CD4-positive, alpha-beta memory T cell (primary cell): ENCODE results near the gene UGT1A6. TPM values are rescaled to one million over a fixed set of nuclear protein-coding genes. Genes with fewer than 3 reads are reported as not detected.

Source experiments
- CTCF ChIA-PET: fragments of 350-600 bp; sonication (Branson Sonifier 250); formaldehyde crosslinking; loops from one replicate; lab custom pipeline; 2021; ENCODE audit warnings: inconsistent platforms; ENCODE audit not compliant: partially characterized antibody; lab: Charles Lee
- POLR2A ChIA-PET: fragments of 350-600 bp; sonication (Branson Sonifier 250); formaldehyde crosslinking; loops from one replicate; lab custom pipeline; 2021; ENCODE audit not compliant: partially characterized antibody; lab: Charles Lee
- DNase-seq, 5 donors: peaks; one replicate each; pipeline versions ENCODE4 v3.0.0 to v3.0.0-alpha.2; 2020 to 2022; ENCODE audit warnings: mixed read lengths in 1 of 5
- H3K27ac ChIP-seq: one replicate; pipeline ENCODE4 v1.7.0; 2013; ENCODE audit warnings: low read depth, low read length
- H3K27me3 ChIP-seq: 2 replicates; pipeline ENCODE4 v1.7.0; 2013; ENCODE audit warnings: mild to moderate bottlenecking, low read length, moderate library complexity; ENCODE audit not compliant: insufficient read depth
- H3K36me3 ChIP-seq: 2 replicates; pipeline ENCODE4 v1.7.0; 2013; ENCODE audit warnings: mild to moderate bottlenecking, low read length, moderate library complexity; ENCODE audit not compliant: insufficient read depth
- H3K4me1 ChIP-seq: 2 replicates; pipeline ENCODE4 v1.7.0; 2013; ENCODE audit warnings: mild to moderate bottlenecking, low read length, moderate library complexity; ENCODE audit not compliant: insufficient read depth
- H3K4me3 ChIP-seq, 2 donors: one replicate each; pipeline ENCODE4 v1.7.0; 2013; ENCODE audit warnings: low read length in 2 of 2, mild to moderate bottlenecking in 1 of 2
- H3K9me3 ChIP-seq, 2 donors: one replicate each; pipeline ENCODE4 v1.7.0; 2013; ENCODE audit warnings: low read length in 2 of 2, control low read depth in 1 of 2; ENCODE audit not compliant: control insufficient read depth in 1 of 2
- H3K27ac Mint-ChIP-seq, 7 donors: one replicate each; pipeline ENCODE4 v1.8.0; 2020 to 2021; ENCODE audit warnings: mixed read lengths in 7 of 7, mild to moderate bottlenecking in 6 of 7, inconsistent platforms in 3 of 7, moderate library complexity in 3 of 7
- H3K27me3 Mint-ChIP-seq, 2 donors: one replicate each; pipeline ENCODE4 v1.8.0; 2020 to 2021; ENCODE audit warnings: mixed read lengths in 2 of 2
- H3K36me3 Mint-ChIP-seq, 2 donors: one replicate each; pipeline ENCODE4 v1.8.0; 2020 to 2021; ENCODE audit warnings: mixed read lengths in 2 of 2, inconsistent platforms in 1 of 2, mild to moderate bottlenecking in 1 of 2
- H3K4me1 Mint-ChIP-seq, 4 donors: one replicate each; pipeline ENCODE4 v1.8.0; 2020 to 2021; ENCODE audit warnings: mixed read lengths in 4 of 4, mild to moderate bottlenecking in 1 of 4
- H3K4me3 Mint-ChIP-seq, 8 donors: one replicate each; pipeline ENCODE4 v1.8.0; 2020 to 2021; ENCODE audit warnings: mixed read lengths in 8 of 8, mild to moderate bottlenecking in 7 of 8, moderate library complexity in 6 of 8, inconsistent platforms in 3 of 8
- H3K9me3 Mint-ChIP-seq, 8 donors: one replicate each; pipeline ENCODE4 v1.8.0; 2020 to 2021; ENCODE audit warnings: mixed read lengths in 8 of 8, mild to moderate bottlenecking in 5 of 8, inconsistent platforms in 3 of 8, moderate library complexity in 1 of 8
- intact Hi-C: fragments of 100-400 bp; cut with micrococcal nuclease; formaldehyde crosslinking; loops from one replicate; pipeline ENCODE4 v1.15.1; 2023
- polyA plus RNA-seq, 2 donors: library from polyadenylated mRNA; unstranded; fragments of 300-500 nt; fragmentation: Illumina TruSeq; gene quantifications; one replicate each; pipeline ENCODE4 v1.2.3, GENCODE V29; 2021
- total RNA-seq, 2 experiments: library from RNA; stranded (reverse); gene quantifications; one replicate each; pipeline ENCODE4 v1.2.3, GENCODE V29; 2021

UGT1A6 gene
- total and polyA plus RNA-seq, 4 experiments from 2014 or later: not detected

DNA sequence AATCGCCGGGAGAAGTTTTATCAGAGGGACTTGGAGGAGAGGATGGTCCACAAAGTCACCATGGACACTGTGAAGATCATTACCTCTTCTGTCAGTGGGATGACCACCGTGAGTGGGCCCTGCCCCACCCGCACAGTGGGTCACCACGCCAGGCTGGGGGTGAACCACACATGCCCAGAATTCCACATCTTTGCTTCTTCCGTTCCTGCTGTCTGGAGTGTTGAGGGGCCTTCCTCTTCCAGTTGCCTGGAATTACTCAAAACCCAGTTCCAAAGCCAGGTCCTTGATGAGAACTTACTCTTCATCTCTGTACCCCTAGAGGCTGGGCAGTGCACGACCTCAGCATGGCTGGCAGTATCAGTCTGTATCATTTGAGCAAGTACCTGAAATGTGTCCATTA is 107.5 kb downstream of the UGT1A6 start:
- no peak overlapping the region for H3K4me3 Mint-ChIP-seq
- H3K9me3 Mint-ChIP-seq: no peaks in the 10 kb centered on the region
- Histone ChIP-seq H3K4me3 (no peak overlapping the region), H3K27ac (no peak overlapping the region), H3K36me3 (no peaks in the 10 kb centered on the region), H3K27me3 (no peaks in the 10 kb centered on the region), H3K9me3 (no peaks in the 10 kb centered on the region), H3K4me1 (no peaks in the 10 kb centered on the region)
- POLR2A ChIA-PET: no interaction called here
- no peak overlapping the region for H3K27ac Mint-ChIP-seq
- DNase-seq: no peak
- no peaks in the 10 kb centered on the region for H3K36me3 Mint-ChIP-seq
- intact Hi-C loops: no loop called here
- peaks cover 8 to 17% of the 10 kb centered on the region in 2 donors for H3K27me3 Mint-ChIP-seq
- no peaks in the 10 kb centered on the region for H3K4me1 Mint-ChIP-seq
- CTCF ChIA-PET: no interaction called here

DNA sequence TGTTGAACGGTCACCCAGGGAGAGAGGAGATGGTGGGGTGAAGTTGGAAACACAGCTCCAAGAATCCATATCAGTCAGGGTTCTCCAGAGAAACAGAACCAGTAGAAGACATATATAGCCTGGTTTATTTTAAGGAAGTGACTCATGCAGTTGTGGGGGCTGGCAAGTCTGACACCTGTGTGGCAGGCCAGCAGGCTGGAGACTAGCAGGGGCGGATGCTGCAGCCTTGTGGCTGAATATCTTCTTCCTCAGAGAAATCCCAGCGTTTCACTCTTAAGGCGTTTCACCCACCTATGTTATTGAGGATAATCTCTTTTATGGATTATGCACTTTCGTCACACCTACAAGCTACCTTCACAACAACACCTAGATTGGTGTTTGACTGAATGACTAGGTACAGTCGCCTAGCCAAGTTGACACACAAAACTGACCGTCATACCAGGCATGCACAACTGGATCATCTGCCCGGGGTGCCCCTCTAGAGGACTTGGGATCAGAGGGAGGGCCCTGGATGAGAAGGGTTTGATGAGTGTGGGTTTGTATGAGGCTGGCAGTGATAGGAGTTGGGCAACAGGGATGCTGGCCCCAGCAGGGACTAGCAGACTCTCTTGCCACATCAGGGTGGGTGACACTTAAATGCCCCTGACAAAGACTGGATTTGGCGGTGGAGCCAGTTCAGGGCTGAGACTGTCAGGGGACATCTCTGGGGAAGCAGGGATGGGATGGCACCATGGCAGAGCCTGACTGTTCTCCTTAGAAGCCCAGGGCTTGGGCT is 108.9 kb downstream of the UGT1A6 start:
- intact Hi-C loops: no loop called here
- Histone ChIP-seq H3K27me3 (no peaks in the 10 kb centered on the region), H3K27ac (no peak overlapping the region), H3K36me3 (no peaks in the 10 kb centered on the region), H3K4me3 (no peak overlapping the region), H3K9me3 (no peaks in the 10 kb centered on the region), H3K4me1 (no peaks in the 10 kb centered on the region)
- H3K27me3 Mint-ChIP-seq: peaks cover 8 to 17% of the 10 kb centered on the region in 2 donors
- H3K4me3 Mint-ChIP-seq: no peak overlapping the region
- no peak for DNase-seq
- H3K36me3 Mint-ChIP-seq: no peaks in the 10 kb centered on the region
- H3K9me3 Mint-ChIP-seq: no peaks in the 10 kb centered on the region
- H3K27ac Mint-ChIP-seq: no peak overlapping the region
- ChIA-PET POLR2A (no interaction called here), CTCF (no interaction called here)
- no peaks in the 10 kb centered on the region for H3K4me1 Mint-ChIP-seq

DNA sequence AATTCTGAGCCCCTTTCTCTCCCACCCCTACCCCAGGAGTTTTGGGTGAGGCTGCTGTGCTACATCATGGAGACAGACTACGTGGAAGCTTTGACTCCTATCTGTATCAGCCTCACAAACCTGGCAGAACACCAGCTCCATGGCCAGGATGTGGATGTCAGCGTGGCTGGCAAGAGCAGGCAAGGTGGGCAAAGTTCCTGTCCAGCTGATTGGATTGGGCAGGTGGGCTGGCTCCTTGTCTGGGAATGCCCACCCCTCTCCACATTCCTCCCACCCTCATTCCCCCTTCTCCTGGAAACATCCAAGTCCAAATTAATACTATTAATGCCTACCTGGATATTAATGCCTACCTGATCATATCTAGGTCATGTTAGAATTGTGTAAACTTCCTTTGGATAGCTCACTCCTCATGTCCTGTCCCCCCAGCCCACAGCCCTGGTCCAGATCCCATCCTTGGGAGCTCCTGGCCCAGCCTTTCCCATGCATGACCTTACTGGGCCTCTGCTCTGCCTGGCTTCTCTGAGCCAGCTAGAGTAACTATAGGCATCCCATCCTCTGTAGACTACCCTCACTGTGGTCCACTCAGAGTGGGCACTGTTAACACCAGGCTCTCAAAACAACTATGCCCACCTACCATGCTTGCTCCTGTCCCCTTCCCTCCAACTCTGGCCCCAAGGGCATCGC is 109.6 kb downstream of the UGT1A6 start:
- Mint-ChIP-seq H3K4me1 (no peaks in the 10 kb centered on the region), H3K9me3 (no peaks in the 10 kb centered on the region), H3K36me3 (no peaks in the 10 kb centered on the region), H3K27me3 (peaks cover 8 to 17% of the 10 kb centered on the region in 2 donors), H3K4me3 (no peak overlapping the region), H3K27ac (no peak overlapping the region)
- Histone ChIP-seq H3K4me3 (no peak overlapping the region), H3K9me3 (no peaks in the 10 kb centered on the region), H3K27me3 (no peaks in the 10 kb centered on the region), H3K27ac (no peak overlapping the region), H3K4me1 (no peaks in the 10 kb centered on the region), H3K36me3 (no peaks in the 10 kb centered on the region)
- intact Hi-C loops: no loop called here
- POLR2A ChIA-PET: no interaction called here
- CTCF ChIA-PET: no interaction called here
- DNase-seq: no peak

DNA sequence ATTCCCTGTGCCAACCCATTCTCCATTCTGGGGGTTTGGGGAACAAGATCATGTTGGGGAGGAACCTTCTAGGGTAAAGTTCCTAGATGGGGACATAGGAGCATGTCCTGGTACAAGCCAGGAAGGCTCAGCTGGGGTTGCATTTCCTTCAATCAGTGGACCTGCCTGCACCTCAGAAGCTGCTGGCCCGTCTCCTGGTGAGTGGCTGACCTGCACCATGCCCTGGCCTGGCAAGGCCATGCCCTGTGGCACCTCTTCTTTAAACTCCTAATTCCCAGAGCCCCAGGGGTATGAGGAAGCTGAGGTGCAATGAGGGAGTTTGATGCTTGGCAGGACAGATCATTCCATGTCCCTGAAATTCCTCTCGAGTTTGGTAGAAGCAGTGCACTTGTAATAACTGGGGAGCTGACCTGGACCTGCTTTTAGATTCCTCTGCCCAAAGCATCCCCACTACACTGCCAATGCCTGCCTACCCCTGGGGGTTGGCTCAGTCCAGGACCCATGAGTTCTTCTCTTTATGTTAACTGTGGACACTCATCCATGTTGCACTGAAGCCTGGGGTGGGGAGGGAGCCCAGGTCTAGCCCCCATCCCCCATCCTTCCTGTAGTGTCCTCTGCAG is 110.7 kb downstream of the UGT1A6 start:
- H3K9me3 ChIP-seq: no peaks in the 10 kb centered on the region
- no peaks in the 10 kb centered on the region for H3K4me1 Mint-ChIP-seq
- no peaks in the 10 kb centered on the region for H3K36me3 Mint-ChIP-seq
- no peaks in the 10 kb centered on the region for H3K9me3 Mint-ChIP-seq
- no peak overlapping the region for H3K27ac Mint-ChIP-seq
- ChIA-PET CTCF (no interaction called here), POLR2A (no interaction called here)
- H3K36me3 ChIP-seq: no peaks in the 10 kb centered on the region
- no peaks in the 10 kb centered on the region for H3K4me1 ChIP-seq
- intact Hi-C loops: no loop called here
- no peak overlapping the region for H3K4me3 Mint-ChIP-seq
- DNase-seq: no peak
- no peaks in the 10 kb centered on the region for H3K27me3 ChIP-seq
- H3K27me3 Mint-ChIP-seq: peaks cover 8 to 17% of the 10 kb centered on the region in 2 donors
- H3K27ac ChIP-seq: no peak overlapping the region
- no peak overlapping the region for H3K4me3 ChIP-seq

DNA sequence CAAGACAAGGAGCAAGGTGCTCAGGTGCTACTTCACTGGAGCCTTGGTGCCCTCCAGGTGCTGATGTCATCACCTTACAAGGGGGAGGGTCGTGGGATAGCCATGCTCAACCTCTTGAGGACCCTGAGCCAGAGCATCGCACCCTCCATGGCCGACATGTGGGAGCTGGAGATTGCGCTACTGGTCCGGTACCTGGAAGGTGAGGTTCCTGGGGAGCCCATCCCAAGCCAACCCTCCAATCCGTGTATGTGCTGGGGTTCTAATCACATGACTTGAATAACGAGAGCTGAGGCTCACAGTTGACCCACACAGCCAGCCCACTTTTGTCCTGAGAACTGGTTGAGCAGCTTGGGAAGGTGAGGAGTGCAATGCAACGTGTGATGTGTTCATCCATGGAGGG is 111.3 kb downstream of the UGT1A6 start:
- no peak for DNase-seq
- no peak overlapping the region for H3K4me3 Mint-ChIP-seq
- ChIA-PET CTCF (no interaction called here), POLR2A (no interaction called here)
- no peaks in the 10 kb centered on the region for H3K9me3 ChIP-seq
- no peak overlapping the region for H3K4me3 ChIP-seq
- no peaks in the 10 kb centered on the region for H3K9me3 Mint-ChIP-seq
- no peaks in the 10 kb centered on the region for H3K4me1 Mint-ChIP-seq
- peaks cover 10 to 17% of the 10 kb centered on the region in 2 donors for H3K27me3 Mint-ChIP-seq
- intact Hi-C loops: no loop called here
- no peaks in the 10 kb centered on the region for H3K4me1 ChIP-seq
- H3K27ac ChIP-seq: no peak overlapping the region
- no peaks in the 10 kb centered on the region for H3K36me3 Mint-ChIP-seq
- H3K27me3 ChIP-seq: no peaks in the 10 kb centered on the region
- peak overlapping the region in 2 of 7 donors; percentile 6 to 63 for H3K27ac Mint-ChIP-seq
- no peaks in the 10 kb centered on the region for H3K36me3 ChIP-seq

DNA sequence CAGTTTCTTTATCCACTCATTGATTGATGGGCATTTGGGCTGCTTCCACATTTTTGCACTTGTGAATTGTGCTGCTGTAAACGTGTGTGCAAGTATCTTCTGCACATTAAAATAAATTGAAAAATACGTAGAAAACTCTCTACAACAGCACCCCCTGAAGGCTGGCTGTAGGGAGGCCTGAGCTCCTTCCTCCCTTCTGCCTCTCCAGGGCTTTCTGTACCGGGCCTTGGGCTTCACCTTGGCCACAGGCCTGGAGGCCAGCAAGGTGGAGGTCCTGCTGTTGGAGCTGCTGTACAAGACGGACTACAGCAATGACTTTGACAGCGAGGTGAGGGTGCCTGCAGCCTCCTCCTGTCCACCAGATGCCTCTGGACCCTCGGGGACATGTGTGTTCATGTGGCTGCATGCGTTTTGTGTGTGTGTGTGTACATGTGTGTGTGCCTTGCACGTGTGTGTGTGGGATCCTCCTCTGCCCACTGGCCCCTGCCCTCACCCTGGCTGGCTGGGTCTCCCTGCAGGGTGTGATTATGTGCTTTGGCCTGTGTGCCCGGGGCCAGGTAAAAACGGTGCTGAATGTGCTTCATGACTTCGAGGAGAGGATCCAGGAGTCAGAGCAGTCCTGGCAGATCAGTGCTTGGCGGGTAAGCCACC is 114.7 kb downstream of the UGT1A6 start:
- no peaks in the 10 kb centered on the region for H3K9me3 ChIP-seq
- CTCF ChIA-PET: no interaction called here

More for the DNA sequence above, 114.7 kb downstream of the UGT1A6 start:
- Mint-ChIP-seq H3K4me3 (no peak overlapping the region), H3K27ac (no peak overlapping the region), H3K4me1 (no peaks in the 10 kb centered on the region), H3K9me3 (no peaks in the 10 kb centered on the region), H3K27me3 (peaks cover 9 to 16% of the 10 kb centered on the region in 2 donors), H3K36me3 (no peaks in the 10 kb centered on the region)
- DNase-seq: no peak
- H3K27ac ChIP-seq: no peak overlapping the region
- POLR2A ChIA-PET: no interaction called here
- no peak overlapping the region for H3K4me3 ChIP-seq
- intact Hi-C loops: no loop called here
- no peaks in the 10 kb centered on the region for H3K27me3 ChIP-seq
- H3K4me1 ChIP-seq: no peaks in the 10 kb centered on the region
- H3K36me3 ChIP-seq: no peaks in the 10 kb centered on the region
